GM04503 (cell line): ENCODE measurements around the gene OGFOD2.

ENCODE experiments used
- DNase-seq: peaks from one replicate; pipeline ENCODE4 v3.0.0-alpha.2; 2012; ENCODE audit warnings: low read depth

The OGFOD2 gene

DNA sequence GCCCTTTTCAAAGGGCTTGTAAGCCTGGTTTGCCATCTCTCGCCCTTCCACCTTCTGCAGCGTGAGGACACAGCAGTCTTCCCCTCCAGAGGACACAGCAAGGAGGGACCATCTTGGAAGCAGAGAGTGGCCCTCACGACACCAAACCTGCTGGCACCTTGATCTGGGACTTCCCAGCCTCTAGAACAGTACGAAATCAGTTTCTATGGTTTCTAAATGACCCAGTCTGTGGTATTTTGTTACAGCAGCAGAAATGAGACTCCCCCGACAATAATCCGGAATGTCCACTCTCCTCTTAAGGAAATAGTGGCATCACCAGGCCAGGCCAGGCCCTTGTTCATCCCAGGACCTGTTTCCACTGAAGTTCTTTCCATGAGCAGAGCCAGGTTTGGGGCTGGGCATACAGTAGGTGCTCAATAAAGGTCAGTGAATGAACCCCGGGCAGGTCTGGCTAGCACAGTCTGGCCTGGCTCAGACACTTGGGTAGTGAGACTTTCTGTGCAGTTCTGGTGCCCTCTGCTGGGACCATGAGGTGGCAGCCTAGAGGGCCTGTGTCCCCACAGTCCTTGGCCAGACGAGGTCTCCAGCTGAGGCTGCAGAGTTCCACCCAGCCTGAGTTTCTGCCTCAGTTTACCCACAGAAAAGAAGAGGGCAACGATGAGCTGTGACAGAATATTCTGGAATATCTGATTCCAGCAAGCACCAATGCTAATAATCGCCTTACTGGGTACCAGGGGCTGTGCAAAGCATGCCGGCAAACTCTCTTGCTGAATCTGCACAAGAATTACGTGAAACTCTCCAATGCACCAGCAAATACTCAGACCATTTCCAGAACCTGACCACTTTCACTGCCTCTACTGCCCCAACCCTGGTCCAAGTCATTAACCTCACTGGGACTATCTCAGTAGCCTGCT lies 22.8 kb upstream of the OGFOD2 start:
- DNase-seq, result no peak

GRCh38 chr12:122955156-122955555 lies 19.9 kb upstream of the OGFOD2 start:
- no peak for DNase-seq

DNA sequence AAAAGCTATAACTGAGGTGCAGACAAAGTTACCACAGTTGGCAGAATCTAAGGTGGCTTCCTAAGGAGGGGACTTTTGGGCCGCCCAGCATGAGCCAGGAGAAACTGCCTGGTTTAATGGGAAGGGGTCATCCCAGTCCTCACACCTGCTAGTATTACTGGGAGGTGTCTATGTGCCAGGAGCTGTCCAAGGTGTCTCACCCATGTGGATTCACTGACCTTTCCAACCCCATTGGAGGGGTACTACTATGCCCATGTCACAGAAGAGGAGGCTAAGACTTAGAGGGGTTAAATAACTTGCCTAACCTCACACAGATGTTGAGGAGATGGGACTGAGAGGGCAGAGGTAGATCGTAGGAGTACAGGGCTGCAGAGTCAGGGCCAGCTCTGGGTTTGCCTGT lies 19.0 kb upstream of the OGFOD2 start:
- DNase-seq, result no peak

- DNase-seq, result no peak
Measured at GRCh38 chr12:122958198-122958888, 16.7 kb upstream of the OGFOD2 start.

GRCh38 chr12:122959566-122960192 lies 15.4 kb upstream of the OGFOD2 start:
- DNase-seq, result no peak

DNA sequence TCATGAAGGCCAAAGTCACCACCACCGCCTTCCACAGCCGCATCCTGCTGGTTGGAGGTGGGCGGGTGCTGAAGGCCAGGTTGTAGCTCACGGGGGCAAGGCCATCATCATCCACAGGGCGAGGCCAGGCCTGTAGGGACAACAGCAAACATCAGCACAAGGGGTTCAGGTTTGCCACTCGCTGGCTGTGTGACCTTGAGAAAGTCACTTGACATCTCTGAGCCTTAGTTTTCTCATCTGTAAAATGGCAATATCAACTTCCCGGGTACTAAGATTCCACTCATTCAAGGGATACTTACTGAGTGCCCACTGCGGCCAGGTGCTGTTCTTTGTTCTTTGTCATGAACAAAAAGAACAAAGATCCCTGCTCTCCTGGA lies 14.9 kb upstream of the OGFOD2 start:
- DNase-seq, result no peak

DNA sequence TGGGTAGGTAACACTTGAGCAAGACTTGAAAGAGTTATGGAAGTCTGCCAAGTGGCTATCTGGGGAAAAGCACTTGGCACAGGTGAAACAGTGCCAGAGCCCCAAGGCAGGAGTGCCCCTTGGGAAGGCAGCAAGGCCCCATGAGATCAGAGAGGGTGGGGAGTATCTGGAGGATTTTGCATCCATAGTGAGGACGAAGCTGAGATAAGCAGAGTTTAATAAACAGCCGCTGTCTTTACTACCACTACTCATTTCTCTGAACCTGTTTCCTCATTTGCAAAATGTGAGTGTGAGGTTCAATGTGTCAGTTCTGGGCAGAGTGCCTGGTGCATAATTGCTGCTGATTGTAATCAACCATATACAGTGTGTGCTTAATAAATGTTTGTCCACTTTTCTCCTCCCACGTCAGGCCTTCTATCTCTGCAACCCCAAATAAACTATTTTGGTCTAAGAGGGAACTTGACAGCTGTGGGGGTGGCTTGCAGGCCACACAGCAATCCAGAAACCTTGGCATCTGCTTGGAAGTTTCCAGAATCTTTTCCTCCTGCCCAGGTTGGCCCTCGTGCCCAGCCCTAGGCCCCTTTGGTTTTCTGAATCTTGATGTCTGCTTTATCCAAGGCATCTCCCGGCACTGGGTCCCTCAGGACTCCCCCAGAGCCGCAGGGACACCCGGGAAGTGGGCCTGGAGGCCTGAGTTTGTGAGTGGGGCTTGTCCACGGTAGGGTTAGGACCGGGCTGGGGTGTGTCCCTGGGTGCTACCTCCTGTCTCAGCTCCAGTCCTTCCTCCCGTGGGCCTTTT lies 13.3 kb upstream of the OGFOD2 start:
- DNase-seq, result no peak

DNA sequence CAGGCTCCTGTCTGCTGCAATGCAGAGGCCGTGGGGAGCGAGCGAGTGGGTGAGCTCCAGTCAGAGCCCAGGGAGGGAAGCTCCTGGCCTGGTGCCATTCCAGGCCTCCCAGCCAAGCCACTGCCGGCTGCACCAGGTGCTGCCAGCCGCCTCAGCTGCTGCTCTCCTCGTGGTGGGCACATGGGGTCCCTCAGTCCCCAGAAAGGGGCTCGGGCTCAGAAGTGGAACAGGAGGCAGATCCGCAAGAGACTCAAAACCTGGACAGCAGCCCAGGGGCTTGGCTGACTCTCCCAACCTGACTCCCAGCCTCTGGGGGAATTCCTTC lies 11.1 kb upstream of the OGFOD2 start:
- no peak for DNase-seq

- DNase-seq, result no peak
Measured at GRCh38 chr12:122964439-122965257, 10.4 kb upstream of the OGFOD2 start.

DNA sequence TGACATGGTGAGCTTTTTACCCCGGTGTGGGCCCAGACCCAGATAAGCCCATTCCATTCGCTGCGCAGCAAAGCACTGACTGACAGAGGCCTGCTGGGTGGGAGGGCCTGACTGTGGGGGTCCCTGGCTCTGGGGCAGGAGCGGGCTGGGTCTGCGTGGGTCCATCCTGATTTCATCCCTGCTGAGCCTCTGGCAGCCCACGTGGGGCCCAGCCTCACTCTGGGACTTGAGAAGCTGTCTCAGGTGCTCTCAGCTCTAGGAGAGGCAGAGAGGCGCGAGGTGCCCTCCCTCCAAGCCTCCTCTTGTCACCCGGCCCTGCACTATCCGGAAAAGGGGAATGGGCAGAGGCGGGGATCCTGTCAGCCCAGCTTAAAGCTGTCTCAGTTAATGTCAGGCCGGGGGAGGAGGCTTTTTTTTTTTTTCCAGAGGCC lies 9.7 kb upstream of the OGFOD2 start:
- DNase-seq, result no peak

- no peak for DNase-seq
Measured at GRCh38 chr12:122965851-122966742, 8.9 kb upstream of the OGFOD2 start, which contains the start of gene ABCB9. Gene ABCB9 (minus strand): TSS chr12:122966463. CDS start chr12:122960235, 6,228 bp downstream.

DNA sequence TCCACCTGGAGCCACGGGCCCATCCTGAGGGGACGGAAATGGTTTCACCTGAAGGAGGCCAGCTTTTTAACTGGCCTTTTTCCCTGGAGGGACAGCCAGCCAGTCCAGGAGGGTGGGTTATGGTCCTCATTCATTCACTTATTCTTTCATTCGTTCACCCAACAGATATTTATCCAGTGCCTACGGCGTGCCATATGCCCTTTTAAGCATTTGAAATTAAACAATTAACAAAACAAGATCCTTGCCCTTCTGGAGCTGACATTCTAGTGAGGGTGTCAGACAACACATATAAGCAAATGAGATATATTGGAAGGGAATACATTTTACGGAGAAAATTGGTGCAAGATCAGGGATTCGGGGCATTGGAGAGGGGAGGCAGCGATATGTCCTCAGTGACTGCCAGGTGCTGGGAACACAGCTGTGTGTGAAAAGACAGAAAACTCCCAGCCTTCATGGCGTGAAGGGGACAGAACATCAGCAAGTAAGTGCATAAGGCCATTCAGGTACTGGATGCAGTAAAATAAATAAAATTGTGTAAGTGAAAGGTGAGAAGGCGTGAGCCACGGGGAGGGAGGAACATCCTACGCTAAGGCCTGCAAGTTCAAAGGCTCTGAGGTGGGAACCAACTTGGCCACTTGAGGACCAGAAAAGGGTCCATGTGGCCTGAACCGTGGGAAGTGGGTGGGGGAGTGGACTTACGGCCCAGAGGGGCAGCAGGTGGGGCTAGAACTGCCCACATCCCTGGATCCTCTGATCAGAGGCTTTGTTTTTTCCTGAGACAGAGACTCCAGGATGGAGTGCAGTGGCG lies 8.1 kb upstream of the OGFOD2 start:
- DNase-seq, result no peak

- DNase-seq, result no peak
Measured at GRCh38 chr12:122968104-122968503, 6.9 kb upstream of the OGFOD2 start.

- DNase-seq, result no peak
Measured at GRCh38 chr12:122969676-122970075, 5.4 kb upstream of the OGFOD2 start.

DNA sequence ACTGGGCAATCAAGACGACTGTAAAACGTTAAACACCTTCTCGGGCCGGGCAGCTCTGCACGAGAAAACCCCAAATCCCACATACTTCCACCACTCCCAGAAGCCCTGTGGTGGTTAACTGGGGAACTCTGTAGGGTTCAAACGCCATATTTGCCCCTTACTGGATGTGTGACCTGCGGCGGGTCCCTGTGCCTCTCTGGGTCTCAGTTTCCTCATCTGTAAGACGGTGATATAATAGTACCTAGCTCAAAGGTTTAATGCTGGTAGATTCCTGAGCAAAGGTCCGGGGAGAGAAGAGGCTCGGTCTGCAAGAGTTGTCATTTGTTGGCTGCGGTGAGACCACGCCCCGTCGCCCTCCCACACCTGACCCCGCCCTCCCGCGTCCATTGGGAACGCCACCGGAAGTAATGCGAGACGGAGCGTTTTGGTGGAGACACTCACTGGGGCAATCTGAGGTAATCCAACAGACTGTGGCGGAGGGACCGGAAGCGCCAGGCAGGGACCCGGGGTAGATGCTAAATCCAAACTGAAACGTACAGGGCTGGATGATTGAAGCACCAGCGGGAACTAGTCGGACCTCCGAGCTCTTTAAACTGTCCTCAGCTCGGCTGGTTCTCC lies 661 bp upstream of the OGFOD2 start:
- DNase-seq, result peak; percentile 90

GRCh38 chr12:122975790-122976647 lies 975 bp downstream of the OGFOD2 start:
- DNase-seq, result no peak

GRCh38 chr12:122976648-122976975 lies 1.6 kb downstream of the OGFOD2 start:
- DNase-seq, result no peak

DNA sequence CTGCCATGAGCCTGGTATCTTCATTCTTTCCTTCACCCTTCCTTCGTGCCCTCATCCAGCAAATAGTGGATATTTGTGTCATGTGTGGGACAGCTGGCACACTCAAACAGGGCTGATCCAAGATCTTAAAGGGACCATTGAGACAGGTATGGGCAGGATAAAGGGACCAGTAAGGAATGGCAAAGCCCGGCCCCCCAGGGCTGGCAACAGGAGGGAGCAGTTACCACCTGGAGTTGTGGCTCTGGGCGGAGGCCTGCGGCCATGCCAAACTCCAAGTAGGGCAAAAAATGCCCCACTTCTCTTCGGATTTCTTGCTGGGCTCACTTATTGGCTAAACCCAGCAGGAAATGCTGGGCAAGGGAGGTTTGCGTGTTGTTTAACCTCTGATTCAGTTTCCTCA lies 2.1 kb downstream of the OGFOD2 start:
- DNase-seq, result no peak
